SH-SY5Y (cell line): ENCODE measurements around the gene CHST9.

ENCODE experiments used
- GATA2 ChIP-seq: IDR thresholded peaks from 2 replicates; pipeline ENCODE4 v1.6.1; 2011; ENCODE audit warnings: mild to moderate bottlenecking, low read depth, low read length
- GATA3 ChIP-seq: IDR thresholded peaks from 2 replicates; pipeline ENCODE4 v1.6.1; 2011; ENCODE audit warnings: low read depth, mild to moderate bottlenecking, low read length, moderate library complexity

- TF ChIP-seq GATA3 (no peak), GATA2 (no peak)
Measured at GRCh38 chr18:26874283-26874682, 310.8 kb downstream of the CHST9 start.
